SK-N-SH (cell line): ENCODE results near the gene MYD88. TPM values are rescaled to one million over a fixed set of nuclear protein-coding genes. Genes with fewer than 3 reads are reported as not detected.
A peak's percentile ranks its signal among the peaks of the same experiment; 100 is the strongest.
"Not testable (repeated sequence)": the region's sequence is repeated elsewhere in the genome, so short reads cannot be mapped to it uniquely, and the experiment has no call there.

Experiments used
- CTCF ChIA-PET: fragments of 300-600, 350-600 bp; formaldehyde crosslinking; extraction: SDS; loops from one replicate; lab custom pipeline; 2021; lab: Yijun Ruan, JAX
- POLR2A ChIA-PET: fragments of 350-600 bp; sonication (Branson Sonifier 250); formaldehyde crosslinking; extraction: SDS; loops from one replicate; lab custom pipeline; 2020; ENCODE audit warnings: antibody characterized with exemption, inconsistent platforms; lab: Yijun Ruan, JAX
- DNase-seq: peaks from one replicate; pipeline ENCODE4 v3.0.0; 2012
- H2AFZ ChIP-seq: fragments of 200-600 bp; sonication (generic); 2 replicates; pipeline ENCODE4 v1.8.1; 2016; ENCODE audit warnings: antibody characterized with exemption, mild to moderate bottlenecking, low read depth
- H3F3A ChIP-seq: fragments of 200-600 bp; sonication (generic); replicated peaks from 2 replicates; pipeline ENCODE3; 2016; ENCODE audit warnings: antibody characterized with exemption, mild to moderate bottlenecking; ENCODE audit not compliant: insufficient read depth
- H3K27ac ChIP-seq, 2 experiments: fragments of 200-500 bp in 1 of 2; fragments of 200-600 bp in 1 of 2; sonication (Bioruptor generic) in 1 of 2; sonication (generic), shearing (Covaris generic) in 1 of 2; 2 replicates each; pipeline versions ENCODE4 v1.5.1 to v1.6.1; 2014 to 2016; ENCODE audit warnings: low read depth in 2 of 2, inconsistent platforms in 1 of 2, low read length in 1 of 2, mild to moderate bottlenecking in 1 of 2, mixed read lengths in 1 of 2
- H3K27me3 ChIP-seq: fragments of 200-600 bp; sonication (generic), shearing (Covaris generic); 2 replicates; pipeline ENCODE4 v1.6.1; 2016; ENCODE audit warnings: mixed run types; ENCODE audit not compliant: insufficient read depth
- H3K36me3 ChIP-seq, 2 experiments: fragments of 200-500 bp in 1 of 2; fragments of 200-600 bp in 1 of 2; sonication (Bioruptor generic) in 1 of 2; sonication (generic) in 1 of 2; replicated peaks in 1 of 2; 2 replicates each; pipeline versions ENCODE3 to v1.5.1; 2014 to 2016; ENCODE audit warnings: low read length in 1 of 2, mild to moderate bottlenecking in 1 of 2; ENCODE audit not compliant: insufficient read depth in 2 of 2, control insufficient read depth in 1 of 2
- H3K4me1 ChIP-seq, 2 experiments: fragments of 200-500 bp in 1 of 2; fragments of 200-600 bp in 1 of 2; sonication (Bioruptor generic) in 1 of 2; sonication (generic), shearing (Covaris generic) in 1 of 2; 2 replicates each; pipeline versions ENCODE4 v1.5.1 to v1.6.1; 2014 to 2016; ENCODE audit warnings: low read depth in 1 of 2, low read length in 1 of 2, mixed run types in 1 of 2; ENCODE audit not compliant: insufficient read depth in 2 of 2, control insufficient read depth in 1 of 2
- H3K4me2 ChIP-seq: fragments of 200-600 bp; sonication (generic), shearing (Covaris generic); 2 replicates; pipeline ENCODE4 v1.6.1; 2017; ENCODE audit warnings: mixed run types
- H3K4me3 ChIP-seq, 2 experiments: fragments of 200-500 bp in 1 of 2; fragments of 200-600 bp in 1 of 2; sonication (Bioruptor generic) in 1 of 2; sonication (generic), shearing (Covaris generic) in 1 of 2; 2 replicates each; pipeline versions ENCODE4 v1.5.1 to v1.8.1; 2014 to 2016; ENCODE audit warnings: low read depth in 2 of 2, inconsistent platforms in 1 of 2, low read length in 1 of 2, mild to moderate bottlenecking in 1 of 2, mixed read lengths in 1 of 2, moderate library complexity in 1 of 2
- H3K79me2 ChIP-seq: fragments of 200-600 bp; sonication (generic); 2 replicates; pipeline ENCODE4 v1.8.1; 2017; ENCODE audit warnings: mild to moderate bottlenecking; ENCODE audit not compliant: insufficient read depth
- H3K9ac ChIP-seq: fragments of 200-600 bp; sonication (generic); 2 replicates; pipeline ENCODE4 v1.6.1; 2017; ENCODE audit warnings: mixed run types
- H3K9me2 ChIP-seq: fragments of 200-600 bp; sonication (generic); 2 replicates; pipeline ENCODE4 v1.6.1; 2017; ENCODE audit warnings: mixed run types
- H3K9me3 ChIP-seq: fragments of 200-600 bp; sonication (generic); 2 replicates; pipeline ENCODE4 v1.6.1; 2017; ENCODE audit warnings: mixed run types, mild to moderate bottlenecking, moderate library complexity
- H4K20me1 ChIP-seq: fragments of 200-600 bp; sonication (generic); 2 replicates; pipeline ENCODE4 v1.6.1; 2017; ENCODE audit warnings: mild to moderate bottlenecking, mixed run types; ENCODE audit not compliant: insufficient read depth
- FOXM1 ChIP-seq: IDR thresholded peaks from 2 replicates; pipeline ENCODE4 v1.4.0; 2012; ENCODE audit warnings: low read depth, mild to moderate bottlenecking
- GABPA ChIP-seq: IDR thresholded peaks from 2 replicates; pipeline ENCODE4 v1.4.0; 2012; ENCODE audit warnings: low read depth, mild to moderate bottlenecking
- GATA2 ChIP-seq: sonication (generic); formaldehyde crosslinking; IDR thresholded peaks from 2 replicates; pipeline ENCODE4 v1.5.0; 2020; ENCODE audit warnings: mild to moderate bottlenecking, missing genetic modification reagents
- NFIC ChIP-seq: IDR thresholded peaks from 2 replicates; pipeline ENCODE4 v1.4.0; 2012; ENCODE audit warnings: borderline replicate concordance
- NRF1 ChIP-seq: IDR thresholded peaks from 2 replicates; pipeline ENCODE4 v1.6.1; 2012; ENCODE audit warnings: low read depth, mild to moderate bottlenecking, low read length
- RAD21 ChIP-seq: IDR thresholded peaks from 2 replicates; pipeline ENCODE4 v1.6.1; 2012; ENCODE audit warnings: mild to moderate bottlenecking, low read length
- RCOR1 ChIP-seq: fragments of 150-350 bp; IDR thresholded peaks from 2 replicates; pipeline ENCODE4 v1.6.1; 2017; ENCODE audit warnings: antibody characterized with exemption, low read length
- RXRA ChIP-seq: IDR thresholded peaks from 2 replicates; pipeline ENCODE4 v1.4.0; 2012; ENCODE audit warnings: low read depth, mild to moderate bottlenecking, borderline replicate concordance
- SIN3A ChIP-seq: IDR thresholded peaks from 2 replicates; pipeline ENCODE4 v1.6.1; 2012; ENCODE audit warnings: low read depth, mild to moderate bottlenecking, low read length, moderate library complexity, borderline replicate concordance
- SMC3 ChIP-seq: IDR thresholded peaks from 2 replicates; pipeline ENCODE4 v1.6.1; 2012; ENCODE audit warnings: low read depth, low read length, improper control_type of control experiment
- TEAD4 ChIP-seq: IDR thresholded peaks from 2 replicates; pipeline ENCODE4 v1.4.0; 2012; ENCODE audit warnings: mild to moderate bottlenecking, borderline replicate concordance; ENCODE audit not compliant: insufficient read depth
- WGBS: methylation state at CpG from one replicate; pipeline ENCODE4 v1.1.6; 2017; ENCODE audit warnings: low lambda C conversion rate; 5-methylcytosine and 5-hydroxymethylcytosine counted together
- polyA plus RNA-seq, 3 experiments: library from polyadenylated mRNA; depleted of rRNA; stranded (reverse); fragments of >200 nt; gene quantifications; 2 replicates each; pipeline ENCODE4 v1.2.3, GENCODE V29; 2012
- TF ChIP-seq, protein P1 (sequence below): IDR thresholded peaks from 2 replicates; pipeline ENCODE4 v1.4.0; 2012; ENCODE audit warnings: low read depth, borderline replicate concordance
- TF ChIP-seq, protein P2 (sequence below): IDR thresholded peaks from 2 replicates; pipeline ENCODE4; 2012
- TF ChIP-seq, protein P3 (sequence below): fragments of 200-600 bp; sonication (generic); IDR thresholded peaks from 2 replicates; pipeline ENCODE4 v1.6.1; 2017; ENCODE audit warnings: antibody characterized with exemption, mild to moderate bottlenecking, moderate library complexity
- TF ChIP-seq, protein P4 (sequence below): fragments of 150-350 bp; IDR thresholded peaks from 2 replicates; pipeline ENCODE4 v1.6.1; 2016; ENCODE audit warnings: mild to moderate bottlenecking, low read depth, low read length

Gene MYD88
- polyA plus RNA-seq, 1 of the 3 experiments (the other 2 are of a cell fraction), result 24.0 TPM

DNA sequence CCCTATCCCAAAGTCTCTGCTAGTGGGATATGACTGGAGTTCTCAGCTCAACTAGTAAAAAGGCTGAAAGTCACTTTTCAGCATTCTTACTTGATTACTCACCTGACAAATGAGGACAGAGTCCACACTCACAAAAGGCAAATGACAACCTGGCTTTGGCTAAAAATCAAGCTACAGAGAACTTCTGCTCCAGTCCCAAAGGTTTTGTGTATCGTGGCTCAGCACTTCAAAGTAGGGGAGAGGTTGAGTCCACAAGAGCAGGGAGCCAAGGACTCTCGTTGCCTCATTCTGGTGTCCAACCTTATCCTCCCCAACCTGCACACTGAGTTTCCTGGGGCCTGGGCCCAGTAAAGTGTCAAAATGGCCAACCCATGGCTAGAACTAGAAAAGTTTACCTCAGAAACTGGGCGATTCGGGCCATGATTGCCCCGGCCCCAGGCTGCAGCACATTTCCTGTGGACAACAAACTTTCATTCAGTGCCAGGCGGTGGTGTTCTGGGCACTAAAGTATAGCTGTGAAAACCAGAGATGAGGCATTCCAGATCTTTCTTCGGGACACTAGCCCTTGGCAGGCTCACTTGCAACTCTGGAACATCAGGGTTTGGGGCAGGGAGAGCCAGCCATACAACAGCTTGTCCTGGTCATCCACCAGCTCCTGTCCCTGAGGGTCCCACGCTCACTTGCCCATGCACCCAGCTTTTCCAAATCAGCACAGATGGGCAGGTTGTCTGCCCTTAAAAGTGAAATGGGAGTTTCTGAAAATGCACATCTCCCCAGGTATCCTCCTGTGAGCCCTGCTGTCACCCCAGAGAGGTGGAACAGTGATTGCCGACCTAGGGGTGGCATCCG lies 4.7 kb upstream of the MYD88 start:
- Histone ChIP-seq H3K9me2 (no peaks in the 10 kb centered on the region), H3F3A (peaks cover 2% of the 10 kb centered on the region), H3K9me3 (no peaks in the 10 kb centered on the region), H3K4me1 (peaks cover 12 to 18% of the 10 kb centered on the region in 2 experiments; a peak in 2 of 4 replicates), H2AFZ (no peak overlapping the region), H3K4me3 (no peak overlapping the region), H3K4me2 (no peak overlapping the region), H3K36me3 (peaks cover 27 to 56% of the 10 kb centered on the region in 2 experiments), H3K79me2 (peaks cover 26% of the 10 kb centered on the region), H3K27me3 (no peaks in the 10 kb centered on the region), H3K9ac (no peak overlapping the region), H3K27ac (no peak overlapping the region), H4K20me1 (0 out of 2 replicates have a peak, but pooled peaks cover 13% of the 10 kb centered on the region)
- CTCF ChIA-PET, result no interaction called here
- no peak for DNase-seq
- TF ChIP-seq RCOR1 (no peak), TEAD4 (no peak), GATA2 (no peak), SMC3 (no peak), RXRA (no peak), SIN3A (no peak), NRF1 (no peak), GABPA (no peak), RAD21 (no peak), FOXM1 (no peak), NFIC (no peak)
- TF ChIP-seq, protein P1, sequence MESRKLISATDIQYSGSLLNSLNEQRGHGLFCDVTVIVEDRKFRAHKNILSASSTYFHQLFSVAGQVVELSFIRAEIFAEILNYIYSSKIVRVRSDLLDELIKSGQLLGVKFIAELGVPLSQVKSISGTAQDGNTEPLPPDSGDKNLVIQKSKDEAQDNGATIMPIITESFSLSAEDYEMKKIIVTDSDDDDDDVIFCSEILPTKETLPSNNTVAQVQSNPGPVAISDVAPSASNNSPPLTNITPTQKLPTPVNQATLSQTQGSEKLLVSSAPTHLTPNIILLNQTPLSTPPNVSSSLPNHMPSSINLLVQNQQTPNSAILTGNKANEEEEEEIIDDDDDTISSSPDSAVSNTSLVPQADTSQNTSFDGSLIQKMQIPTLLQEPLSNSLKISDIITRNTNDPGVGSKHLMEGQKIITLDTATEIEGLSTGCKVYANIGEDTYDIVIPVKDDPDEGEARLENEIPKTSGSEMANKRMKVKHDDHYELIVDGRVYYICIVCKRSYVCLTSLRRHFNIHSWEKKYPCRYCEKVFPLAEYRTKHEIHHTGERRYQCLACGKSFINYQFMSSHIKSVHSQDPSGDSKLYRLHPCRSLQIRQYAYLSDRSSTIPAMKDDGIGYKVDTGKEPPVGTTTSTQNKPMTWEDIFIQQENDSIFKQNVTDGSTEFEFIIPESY, result no peak
- TF ChIP-seq, protein P2, sequence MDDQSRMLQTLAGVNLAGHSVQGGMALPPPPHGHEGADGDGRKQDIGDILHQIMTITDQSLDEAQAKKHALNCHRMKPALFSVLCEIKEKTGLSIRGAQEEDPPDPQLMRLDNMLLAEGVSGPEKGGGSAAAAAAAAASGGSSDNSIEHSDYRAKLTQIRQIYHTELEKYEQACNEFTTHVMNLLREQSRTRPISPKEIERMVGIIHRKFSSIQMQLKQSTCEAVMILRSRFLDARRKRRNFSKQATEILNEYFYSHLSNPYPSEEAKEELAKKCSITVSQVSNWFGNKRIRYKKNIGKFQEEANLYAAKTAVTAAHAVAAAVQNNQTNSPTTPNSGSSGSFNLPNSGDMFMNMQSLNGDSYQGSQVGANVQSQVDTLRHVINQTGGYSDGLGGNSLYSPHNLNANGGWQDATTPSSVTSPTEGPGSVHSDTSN, result no peak
- TF ChIP-seq, protein P3, sequence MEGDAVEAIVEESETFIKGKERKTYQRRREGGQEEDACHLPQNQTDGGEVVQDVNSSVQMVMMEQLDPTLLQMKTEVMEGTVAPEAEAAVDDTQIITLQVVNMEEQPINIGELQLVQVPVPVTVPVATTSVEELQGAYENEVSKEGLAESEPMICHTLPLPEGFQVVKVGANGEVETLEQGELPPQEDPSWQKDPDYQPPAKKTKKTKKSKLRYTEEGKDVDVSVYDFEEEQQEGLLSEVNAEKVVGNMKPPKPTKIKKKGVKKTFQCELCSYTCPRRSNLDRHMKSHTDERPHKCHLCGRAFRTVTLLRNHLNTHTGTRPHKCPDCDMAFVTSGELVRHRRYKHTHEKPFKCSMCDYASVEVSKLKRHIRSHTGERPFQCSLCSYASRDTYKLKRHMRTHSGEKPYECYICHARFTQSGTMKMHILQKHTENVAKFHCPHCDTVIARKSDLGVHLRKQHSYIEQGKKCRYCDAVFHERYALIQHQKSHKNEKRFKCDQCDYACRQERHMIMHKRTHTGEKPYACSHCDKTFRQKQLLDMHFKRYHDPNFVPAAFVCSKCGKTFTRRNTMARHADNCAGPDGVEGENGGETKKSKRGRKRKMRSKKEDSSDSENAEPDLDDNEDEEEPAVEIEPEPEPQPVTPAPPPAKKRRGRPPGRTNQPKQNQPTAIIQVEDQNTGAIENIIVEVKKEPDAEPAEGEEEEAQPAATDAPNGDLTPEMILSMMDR, result no peak
- TF ChIP-seq, protein P4, sequence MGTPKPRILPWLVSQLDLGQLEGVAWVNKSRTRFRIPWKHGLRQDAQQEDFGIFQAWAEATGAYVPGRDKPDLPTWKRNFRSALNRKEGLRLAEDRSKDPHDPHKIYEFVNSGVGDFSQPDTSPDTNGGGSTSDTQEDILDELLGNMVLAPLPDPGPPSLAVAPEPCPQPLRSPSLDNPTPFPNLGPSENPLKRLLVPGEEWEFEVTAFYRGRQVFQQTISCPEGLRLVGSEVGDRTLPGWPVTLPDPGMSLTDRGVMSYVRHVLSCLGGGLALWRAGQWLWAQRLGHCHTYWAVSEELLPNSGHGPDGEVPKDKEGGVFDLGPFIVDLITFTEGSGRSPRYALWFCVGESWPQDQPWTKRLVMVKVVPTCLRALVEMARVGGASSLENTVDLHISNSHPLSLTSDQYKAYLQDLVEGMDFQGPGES, result no peak
- 93% methylated on average over 10 of the region's 10 CpGs for WGBS
- POLR2A ChIA-PET, result no interaction called here

DNA sequence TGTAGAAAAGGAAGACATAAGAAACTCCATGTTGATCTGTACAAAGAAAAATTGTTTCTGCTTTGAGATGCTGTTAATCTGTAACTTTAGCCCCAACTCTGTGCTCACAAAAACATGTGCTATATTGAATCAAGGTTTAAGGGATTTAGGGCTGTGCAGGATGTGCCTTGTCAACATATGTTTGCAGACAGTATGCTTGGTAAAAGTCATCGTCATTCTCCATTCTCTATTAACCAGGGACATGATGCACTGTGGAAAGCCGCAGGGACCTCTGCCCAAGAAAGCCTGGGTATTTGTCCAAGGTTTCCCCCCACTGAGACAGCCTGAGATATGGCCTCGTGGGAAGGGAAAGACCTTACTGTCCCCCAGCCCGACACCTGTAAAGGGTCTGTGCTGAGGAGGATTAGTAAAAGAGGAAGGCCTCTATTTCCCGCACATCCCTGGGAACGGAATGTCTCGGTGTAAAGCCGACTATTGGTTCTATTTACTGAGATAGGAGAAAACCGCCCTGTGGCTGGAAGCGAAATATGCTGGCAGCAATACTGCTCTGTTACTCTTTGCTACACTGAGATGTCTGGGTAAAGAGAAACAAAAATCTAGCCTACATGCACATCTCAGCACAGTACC lies 3.8 kb upstream of the MYD88 start:
- H3K4me3 ChIP-seq, H3F3A ChIP-seq, POLR2A ChIA-PET, DNase-seq, H3K9me2 ChIP-seq, H3K27ac ChIP-seq, H2AFZ ChIP-seq, CTCF ChIA-PET, H3K27me3 ChIP-seq, H3K9ac ChIP-seq, H3K9me3 ChIP-seq: not testable (repeated sequence)
- peaks cover 34% of the 10 kb centered on the region for H3K79me2 ChIP-seq
- H4K20me1 ChIP-seq, result 0 out of 2 replicates have a peak, but pooled peaks cover 13% of the 10 kb centered on the region
- peaks cover 16 to 24% of the 10 kb centered on the region in 2 experiments; a peak in 2 of 4 replicates for H3K4me1 ChIP-seq
- peaks cover 19 to 48% of the 10 kb centered on the region in 2 experiments for H3K36me3 ChIP-seq
- WGBS, result 94% methylated on average over 10 of the region's 10 CpGs
- peak overlapping the region; percentile 87; the same call in 1 of the 2 replicates for H3K4me2 ChIP-seq
